Measurements from ENCODE around the gene TTC34. TPM values are rescaled to one million over a fixed set of nuclear protein-coding genes. Genes with fewer than 3 reads are reported as not detected.

Gene TTC34
- total RNA-seq, 1 experiment from 2014 or later, result 0.11 TPM

DNA sequence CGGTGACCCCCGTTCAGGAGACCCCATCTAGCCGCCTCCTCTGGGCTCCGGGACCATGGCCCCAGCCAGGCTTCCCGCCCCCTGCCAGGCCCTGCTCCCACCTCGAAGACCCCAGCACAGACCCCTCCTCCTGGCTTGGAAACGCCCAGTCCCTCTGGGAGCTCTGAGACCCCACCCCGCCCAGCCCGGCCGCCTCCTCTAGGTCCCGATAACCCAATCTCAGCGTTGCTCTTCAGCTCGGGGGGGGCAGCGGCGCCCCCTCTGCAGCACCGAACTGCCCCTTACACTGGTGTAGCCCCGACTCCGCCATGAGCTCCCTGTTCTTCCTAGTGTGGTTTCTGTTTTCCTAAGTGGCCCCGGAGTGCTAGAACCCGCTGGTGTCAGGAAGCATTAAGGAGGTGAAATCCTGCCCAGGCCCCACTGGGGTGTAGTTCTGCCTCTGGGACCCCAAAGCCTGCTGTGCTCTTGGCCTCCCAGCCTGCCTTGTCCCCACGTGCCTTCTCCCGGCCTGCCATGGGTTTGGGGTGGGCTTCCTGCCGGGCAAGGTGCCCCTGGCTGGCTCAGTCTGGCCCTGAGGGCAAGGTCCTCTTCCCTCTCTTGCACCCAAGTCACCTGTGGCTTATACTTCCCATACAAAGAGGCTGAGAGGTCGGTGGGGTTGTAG lies 157.9 kb downstream of the TTC34 start:
- no peak for DNase-seq (ENCODE audit: low read depth)

DNA sequence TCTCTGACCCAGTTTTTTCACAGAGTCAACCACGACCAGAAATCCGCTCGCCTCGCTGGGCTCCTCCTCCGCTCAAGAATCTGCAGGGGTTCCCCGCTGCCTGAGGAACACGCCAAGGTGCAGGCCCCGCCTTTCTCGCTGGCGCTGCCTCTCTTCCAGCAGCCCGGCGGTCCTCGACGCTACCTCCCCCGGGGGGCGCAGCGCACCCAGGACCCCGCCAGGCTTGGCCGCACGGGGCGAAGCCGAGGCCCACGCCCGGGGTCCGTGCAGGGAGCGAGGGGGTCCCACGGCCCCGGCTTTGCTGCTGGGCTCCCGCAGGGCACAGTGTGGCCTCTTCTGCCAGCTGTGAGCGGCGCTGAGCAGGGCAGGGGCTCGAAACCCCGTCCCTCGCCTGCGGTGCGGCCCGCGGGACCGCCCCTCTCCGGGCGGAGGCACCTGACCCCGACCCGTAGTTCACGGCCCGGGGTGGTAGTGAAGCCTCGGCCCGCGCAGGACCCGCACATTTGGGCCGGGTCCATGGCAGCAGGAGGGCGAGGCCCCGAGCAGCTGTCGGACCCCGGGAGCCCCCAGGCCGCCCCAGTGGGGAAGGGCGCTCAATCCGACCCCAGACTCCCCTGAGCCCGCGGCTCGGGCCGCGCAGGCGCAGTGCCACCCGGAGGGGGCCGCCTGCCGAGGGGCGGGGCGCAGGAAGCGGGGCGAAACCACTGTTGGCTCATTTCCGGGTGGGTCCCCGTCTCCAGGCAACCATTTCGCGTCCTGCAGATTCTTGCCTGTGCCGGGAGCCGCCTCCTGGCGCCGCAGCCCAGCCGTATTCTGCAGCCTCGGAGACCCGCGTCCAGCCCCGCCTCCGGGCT lies 158.7 kb downstream of the TTC34 start:
- DNase-seq (ENCODE audit: low read depth), result peak; percentile 80

DNA sequence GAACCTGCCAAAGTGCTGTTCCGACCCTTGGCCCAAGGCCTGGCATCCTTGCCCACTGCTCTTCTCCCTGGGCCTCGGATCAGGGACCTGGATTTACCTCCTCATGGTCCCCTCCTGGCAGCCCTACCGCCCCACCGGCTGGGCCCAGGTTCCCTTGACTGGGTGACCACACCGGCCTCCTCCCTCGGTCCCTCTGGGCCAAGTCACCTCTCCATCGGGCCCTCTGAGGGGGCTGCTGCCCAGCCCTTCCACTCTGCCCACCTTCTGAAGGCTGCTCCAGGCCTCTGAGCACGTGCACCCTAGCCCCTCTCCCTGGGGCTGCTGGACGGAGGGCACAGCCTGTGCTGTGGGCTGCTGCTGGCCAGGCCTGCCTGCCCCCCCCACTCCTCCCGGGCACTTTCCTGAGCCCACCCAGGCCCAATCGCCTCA lies 159.3 kb downstream of the TTC34 start:
- DNase-seq (ENCODE audit: low read depth), result no peak

DNA sequence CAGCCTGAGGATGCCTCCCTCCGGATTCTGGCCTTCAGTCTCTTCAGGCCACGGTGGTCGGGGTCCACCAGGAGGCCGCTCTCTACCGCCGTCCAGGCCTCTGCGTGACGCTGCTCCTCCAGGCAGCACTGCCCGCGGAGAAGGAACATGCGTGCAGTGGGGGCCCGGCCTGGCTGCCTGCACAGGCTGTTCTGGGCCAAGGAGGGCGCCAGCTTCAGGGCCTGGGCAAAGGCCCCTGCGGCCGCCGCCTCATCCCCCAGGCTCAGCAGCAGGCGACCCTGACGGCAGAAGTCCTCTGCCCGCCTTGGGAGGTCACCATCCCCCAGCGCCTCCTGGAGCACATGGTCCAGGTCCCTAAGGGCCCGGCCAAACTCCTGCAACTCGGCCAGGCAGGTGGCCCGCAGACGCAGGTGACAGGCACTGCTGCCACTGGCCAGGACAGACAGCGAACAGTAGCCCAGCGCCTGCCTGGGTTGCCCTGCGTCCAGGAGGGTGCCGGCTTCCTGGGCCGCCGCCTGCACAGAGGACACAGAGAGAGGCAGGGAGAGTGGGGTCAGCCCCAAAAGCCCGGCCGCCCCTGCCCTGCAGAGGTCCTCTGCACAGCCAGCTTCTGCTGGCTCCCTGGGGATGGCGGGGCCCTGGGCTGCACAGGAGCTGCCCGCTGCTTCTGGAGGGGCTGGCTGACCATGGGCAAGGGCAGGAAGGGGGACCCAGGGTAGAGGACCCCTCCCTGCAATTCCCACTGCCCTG lies 159.9 kb downstream of the TTC34 start:
- no peak for DNase-seq (ENCODE audit: low read depth)

DNA sequence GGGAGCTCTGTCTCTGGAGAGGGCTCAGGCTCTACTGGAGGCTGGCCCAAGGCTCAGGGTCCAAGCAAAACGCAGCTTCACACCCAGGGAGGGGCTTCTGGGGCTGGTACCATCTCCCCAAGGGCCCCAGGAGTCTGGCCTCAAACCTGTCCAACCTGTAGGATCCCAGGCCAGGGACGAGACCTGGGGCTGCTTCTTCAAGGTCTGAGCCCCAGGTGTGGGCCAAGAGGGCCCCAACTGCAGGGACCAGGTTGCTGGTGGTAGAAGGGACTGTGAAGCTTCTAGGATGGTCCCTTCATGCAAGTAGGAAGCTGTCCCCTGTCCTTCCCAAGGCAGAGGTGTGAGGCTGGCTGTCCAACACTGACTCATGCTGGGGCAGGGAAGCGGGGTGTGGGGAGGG lies 160.9 kb downstream of the TTC34 start:
- no peak for DNase-seq (ENCODE audit: low read depth)

DNA sequence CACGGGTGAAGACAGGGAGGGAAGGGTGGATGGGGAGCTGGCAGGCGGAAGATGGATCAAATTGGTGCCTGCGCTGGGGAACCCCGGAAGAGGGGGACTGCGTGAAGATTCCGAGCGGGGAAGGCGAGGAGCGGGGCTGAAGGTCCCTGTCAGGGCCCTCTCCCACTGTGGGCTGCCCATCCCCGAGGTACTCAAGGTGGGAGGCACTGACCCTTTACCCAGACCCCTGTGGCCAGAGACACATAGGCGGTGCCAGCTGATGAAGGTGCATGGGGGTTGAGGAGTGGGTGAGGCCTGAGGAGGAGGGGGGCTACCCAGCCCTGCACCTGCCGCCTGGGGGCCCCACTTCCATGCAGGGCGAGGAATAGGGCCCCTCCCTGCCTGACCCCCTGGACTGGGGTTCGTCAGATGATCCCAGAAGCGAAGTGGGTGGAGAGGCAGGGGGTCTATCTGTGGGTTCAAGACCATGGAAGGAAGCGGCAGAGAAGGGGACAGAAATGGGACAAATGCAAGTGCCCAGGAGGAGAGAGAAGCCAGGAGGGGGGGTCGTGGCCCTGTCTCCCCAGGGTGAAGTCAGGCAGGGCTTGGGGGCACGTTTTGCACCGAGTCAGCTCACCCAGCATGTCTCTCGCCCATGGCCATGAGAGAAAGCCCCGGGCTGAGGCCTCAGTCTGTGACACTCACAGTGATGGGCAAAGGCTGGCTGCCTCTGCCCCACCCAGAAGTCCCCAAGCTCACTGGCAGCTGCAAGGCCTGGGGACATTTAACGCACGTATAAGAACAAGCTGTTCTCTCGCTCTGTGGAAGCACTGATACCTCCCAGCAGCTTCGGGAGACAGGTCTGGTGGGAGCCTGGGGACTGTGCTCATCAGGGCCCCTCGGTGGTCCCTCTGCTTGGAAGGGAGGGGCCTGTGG lies 161.6 kb downstream of the TTC34 start:
- no peak for DNase-seq (ENCODE audit: low read depth)

DNA sequence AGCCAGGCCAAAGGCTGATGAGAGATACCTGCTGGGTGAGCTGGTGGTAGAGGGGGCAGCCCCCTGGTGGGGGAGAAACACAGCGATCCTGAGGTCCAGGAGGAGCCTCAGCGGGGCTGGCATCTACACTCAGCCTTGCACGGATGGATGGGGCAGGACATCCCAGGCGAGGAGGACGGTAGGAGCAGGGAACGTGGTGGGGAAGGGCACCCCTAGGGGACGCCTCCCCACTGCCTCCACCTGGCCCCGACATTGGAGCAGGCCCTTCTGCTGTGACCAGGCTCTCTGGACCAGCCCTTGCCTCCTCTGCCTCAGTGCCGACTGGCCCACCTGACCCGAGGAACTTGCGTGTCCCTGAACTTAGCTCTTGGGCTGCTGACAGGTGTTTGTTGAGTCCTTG lies 162.3 kb downstream of the TTC34 start:
- no peak for DNase-seq (ENCODE audit: low read depth)

DNA sequence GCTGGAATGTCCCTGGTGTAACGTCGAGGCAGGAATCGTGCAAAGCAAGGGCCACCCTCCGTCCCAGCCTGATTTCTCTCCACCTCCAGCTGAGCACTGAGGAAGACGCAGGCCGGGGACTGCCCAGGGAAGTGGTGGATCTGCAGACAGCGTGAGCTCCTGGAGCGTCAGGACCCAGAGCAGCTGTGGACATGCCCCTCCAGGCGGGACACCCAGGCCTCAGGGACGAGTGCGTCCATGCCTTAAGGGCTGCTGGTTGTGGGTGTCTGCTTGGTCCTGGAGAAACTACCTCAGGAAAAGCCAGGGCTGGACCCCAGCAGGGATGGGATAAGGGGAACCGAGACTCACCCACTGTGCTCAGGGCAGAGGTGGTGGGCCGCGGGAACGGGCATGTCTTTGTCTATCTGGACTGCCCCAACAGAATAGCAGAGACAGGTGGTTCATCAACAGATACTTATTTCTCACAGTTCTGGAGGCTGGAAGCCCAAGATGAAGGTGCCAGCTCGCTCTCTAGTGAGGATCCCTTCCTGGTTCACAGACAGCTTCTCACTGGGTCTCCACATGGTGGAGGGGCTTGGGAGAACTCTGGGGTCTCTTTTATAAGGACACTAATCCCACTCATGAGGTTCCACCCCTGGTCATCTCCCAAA lies 162.9 kb downstream of the TTC34 start:
- DNase-seq (ENCODE audit: low read depth), result no peak

DNA sequence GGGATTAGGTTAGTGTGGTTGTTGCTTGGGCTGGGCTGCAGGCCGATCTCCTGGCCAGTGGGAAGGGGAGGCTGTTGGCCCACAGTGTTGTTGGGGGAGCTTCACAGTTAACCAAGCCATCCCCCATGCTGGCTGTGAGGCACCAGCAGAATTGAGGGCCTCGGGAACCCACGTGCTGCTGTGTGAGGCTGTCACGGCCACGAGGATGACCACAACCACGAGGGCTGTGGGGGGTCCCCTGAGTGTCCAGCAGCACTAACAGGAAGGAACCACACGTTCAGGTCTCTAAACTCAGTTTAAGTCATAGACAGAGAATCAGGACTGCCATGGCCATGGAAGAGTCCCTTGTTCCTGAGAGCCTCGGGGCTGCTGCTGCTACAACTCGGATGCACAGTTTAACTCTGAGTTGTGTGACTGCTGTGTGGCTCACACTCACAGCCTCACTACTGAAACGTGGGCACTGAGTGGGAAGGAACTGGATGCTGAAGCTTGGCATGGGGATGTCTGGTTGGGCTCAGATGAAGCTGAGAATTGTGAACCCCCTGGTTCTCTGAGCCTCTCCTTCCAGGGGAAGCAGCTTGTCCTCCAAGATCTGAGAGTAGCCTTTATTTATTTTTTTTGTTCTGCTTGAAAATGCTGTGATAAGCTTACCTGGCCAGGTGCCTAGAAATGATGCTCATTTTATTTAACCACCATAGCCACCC lies 163.9 kb downstream of the TTC34 start:
- DNase-seq (ENCODE audit: low read depth), result no peak

DNA sequence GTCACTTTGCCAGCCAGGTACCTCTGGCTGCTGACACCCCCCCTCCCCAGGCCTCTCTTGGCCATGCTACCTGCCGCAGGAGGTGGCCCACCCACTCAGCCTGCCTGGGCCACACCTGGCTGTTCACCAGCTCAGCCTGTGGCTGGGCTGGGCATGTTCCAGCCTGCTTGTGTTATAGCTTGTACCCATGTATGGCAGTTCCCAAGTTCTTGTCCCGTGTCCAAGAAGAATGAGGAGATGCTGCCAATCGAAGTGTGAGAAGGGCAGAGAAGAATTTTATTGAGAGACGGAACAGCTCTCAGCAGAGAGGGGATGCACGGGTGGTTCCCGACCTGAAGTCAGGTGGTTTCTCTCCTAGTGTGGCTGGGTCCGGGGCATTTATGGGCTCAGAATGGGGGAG lies 164.8 kb downstream of the TTC34 start:
- DNase-seq (ENCODE audit: low read depth), result peak; percentile 17

DNA sequence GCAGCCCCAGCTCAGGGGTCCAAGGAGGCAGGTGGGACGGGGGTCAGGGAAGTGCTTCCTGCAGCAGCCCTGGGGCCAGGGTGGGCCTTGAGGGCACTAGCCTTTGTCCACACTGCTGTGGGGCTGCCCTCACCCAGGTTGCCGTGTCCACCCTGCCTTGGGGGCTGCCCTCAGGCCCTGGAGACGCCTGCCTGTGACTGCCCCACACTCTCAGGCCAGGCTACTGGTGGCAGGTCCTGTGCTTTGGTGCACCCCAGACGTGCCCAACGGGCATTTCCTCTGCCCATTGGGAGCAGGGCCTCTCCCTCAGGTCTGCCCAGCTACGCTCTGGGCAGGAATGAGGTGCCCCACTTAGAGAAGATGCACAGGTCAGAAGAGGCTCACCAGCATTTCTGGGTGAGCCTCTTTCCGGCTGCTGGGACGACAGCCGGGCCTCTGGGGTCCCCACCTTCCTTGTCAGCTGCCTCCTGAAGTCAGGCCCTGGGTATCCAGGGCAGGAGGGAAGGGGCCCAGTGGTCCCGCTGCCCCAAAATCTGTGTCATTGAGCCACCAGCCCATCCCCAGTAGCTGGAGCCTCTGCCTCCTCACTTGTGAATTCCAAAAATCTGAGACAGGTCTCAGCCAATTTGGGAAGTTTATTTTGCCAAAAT lies 166.0 kb downstream of the TTC34 start:
- DNase-seq (ENCODE audit: low read depth), result no peak

DNA sequence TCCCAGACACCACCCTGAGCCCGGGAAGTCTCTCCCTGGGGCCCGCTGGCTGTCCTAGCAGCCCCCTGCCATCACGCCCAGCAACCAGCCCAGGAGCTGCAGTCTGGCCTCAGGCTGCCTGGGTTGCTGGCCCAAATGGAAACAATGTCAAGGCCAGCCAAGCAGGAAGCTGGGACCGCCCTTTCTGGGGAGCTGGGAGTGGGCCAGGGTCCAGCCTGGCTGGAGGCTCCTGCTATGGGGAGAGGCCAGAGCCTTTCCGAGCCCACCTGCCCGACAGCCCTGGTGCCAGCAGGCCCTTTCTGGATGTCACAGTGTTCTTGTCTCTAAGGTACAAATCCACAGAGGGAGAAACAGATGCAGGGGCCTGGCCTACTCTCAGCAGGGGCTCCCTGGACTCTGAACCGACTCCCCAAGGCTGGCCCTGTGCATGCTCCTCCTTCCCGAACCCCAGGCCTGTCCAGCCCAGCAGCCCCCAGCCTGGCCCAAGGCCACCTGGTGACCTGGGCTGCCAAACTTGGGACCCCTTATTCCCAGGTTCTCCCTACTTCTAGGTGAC lies 167.5 kb downstream of the TTC34 start:
- DNase-seq (ENCODE audit: low read depth), result no peak

DNA sequence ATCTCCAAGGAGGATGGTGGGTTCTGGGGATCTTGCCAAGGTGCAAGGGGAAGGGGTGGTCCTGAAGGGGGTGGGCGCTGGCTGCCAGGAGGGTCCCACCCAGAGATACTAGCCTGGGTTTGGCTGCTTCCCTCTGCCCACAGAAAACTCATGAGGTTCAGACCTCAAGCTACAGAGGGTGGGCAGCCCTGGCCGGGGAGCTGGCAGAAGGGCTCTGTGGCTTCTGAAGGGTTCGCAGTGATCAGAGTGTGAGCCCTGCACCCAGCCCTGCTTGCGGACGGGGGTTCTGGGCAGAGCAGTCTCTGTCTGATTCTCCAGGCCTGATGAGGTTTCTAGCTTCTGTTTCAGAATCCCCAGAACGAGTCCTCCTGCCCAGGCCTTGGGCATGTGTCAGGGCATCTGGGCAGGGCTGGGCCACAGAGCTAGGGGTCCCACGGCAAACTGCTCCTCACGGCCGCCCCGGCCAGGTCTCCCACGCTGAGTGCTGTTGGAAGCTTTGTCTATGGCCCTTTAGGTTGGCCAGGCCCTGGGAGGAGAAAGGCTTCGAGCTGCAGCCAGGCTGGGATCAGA lies 168.0 kb downstream of the TTC34 start:
- DNase-seq (ENCODE audit: low read depth), result no peak

DNA sequence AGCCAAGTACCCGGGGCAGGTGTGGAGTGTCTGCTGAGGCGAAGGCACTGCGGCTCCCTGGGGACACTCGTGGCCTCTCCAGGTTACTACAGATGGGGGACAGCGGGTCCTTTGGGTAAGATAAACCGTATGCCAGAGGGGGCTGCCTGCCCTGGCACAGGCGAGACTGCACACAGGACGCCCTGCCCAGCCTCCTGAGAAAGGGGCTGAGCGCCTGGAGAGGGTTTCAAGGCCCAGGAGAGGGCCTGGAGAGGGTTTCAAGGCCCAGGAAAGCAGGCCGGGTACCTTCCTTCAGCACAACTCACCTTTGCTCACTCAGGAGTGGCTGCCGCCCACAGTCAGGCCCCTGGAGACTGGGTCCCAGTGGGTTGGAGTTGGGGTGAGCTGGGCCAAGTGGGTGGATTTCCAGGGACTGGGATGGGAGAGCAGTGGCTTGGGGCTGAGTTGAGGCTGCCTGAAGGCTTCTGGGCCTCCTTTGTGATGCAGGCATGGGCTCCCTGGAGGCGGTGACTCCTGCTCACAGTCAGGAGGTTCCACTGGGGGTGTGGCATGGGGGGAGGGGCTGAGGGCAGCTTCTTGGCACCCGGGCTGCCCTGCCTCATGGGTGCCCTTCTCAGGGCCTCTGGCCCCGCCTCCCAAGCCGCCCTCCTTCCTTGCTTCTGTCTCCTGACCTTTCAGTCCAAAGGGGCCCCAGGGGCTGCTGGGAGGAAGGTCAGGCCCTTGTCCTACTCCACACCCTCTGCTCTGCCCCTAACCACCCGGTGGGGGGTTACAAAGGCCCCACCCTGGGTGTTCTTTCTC lies 168.7 kb downstream of the TTC34 start, which contains the start of gene MMEL1:
MMEL1 (minus strand) TSS at position 456 of the 801 bp plus-strand sequence. CDS start 3,532 bp downstream, outside the sequence.
- no peak for DNase-seq (ENCODE audit: low read depth)

DNA sequence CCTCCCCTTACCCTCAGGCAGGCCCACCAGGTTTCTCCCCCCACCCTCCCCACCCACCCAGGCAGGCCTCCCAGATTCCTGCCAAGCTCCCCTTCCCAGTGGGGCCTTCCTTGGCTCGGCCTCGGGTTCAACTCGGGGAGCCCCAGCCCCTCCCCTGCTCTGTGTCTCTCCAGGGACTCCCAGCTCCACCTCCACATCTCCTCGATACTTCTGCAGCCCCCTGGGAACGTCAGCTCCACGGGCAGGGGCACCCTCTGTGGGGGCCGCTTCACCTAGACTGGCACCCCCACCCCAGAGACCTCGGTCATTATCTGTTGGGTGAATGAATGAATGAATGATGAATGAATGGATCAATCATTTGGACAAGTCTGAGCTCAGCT lies 169.5 kb downstream of the TTC34 start:
- no peak for DNase-seq (ENCODE audit: low read depth)

DNA sequence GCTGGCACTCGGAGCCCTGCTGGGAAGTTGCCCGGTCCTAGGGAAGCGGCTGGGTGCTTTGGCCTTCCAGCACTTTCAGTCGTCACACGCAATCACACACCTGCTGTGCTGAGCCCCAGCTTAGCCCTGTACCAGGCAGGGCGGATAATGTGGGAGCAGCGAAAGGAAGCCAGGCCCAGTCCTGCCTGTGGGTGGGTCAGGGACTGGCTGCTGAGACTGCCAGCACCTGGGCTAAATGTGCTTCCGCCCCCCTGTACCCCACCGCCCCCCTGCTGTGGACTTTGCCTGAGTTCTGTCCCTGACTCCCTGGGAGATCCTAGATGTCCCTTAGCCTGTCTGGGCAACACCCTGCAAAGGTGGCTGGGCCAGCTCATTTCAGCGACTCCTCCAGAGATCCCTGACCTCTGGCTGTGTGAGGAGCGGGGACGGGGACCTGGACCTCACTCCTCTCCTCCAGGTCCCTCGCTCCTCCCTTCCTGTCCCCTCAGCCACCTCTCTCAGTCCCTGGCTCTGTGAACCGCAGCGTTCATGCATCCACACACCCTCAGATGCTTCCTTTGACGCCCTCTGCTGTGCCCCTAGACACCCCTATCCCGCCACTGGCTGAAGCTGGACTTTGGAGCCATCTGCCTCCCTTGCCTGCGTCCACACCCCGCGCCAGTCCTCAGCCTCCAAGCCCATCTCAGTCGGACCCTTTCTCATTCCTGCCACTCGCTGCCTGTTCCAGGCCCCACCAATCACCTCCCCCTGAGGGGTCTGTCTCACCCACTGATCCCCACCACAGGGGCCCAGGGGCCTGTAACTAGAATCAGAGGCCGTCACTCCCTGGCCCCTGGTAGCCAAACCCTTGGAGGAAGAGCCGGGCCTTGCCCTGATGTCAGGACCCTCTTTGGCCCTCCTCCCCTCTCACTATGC lies 170.1 kb downstream of the TTC34 start:
- DNase-seq (ENCODE audit: low read depth), result no peak

Data from LHCN-M2 (cell line).